T-cell (primary cell): ENCODE measurements around the gene PCDHGB5. TPM values are rescaled to one million over a fixed set of nuclear protein-coding genes. Genes with fewer than 3 reads are reported as not detected.
A peak's percentile ranks its signal among the peaks of the same experiment; 100 is the strongest.
"Not testable (repeated sequence)": the region's sequence is repeated elsewhere in the genome, so short reads cannot be mapped to it uniquely, and the experiment has no call there.

Experiments used
- ATAC-seq, 4 experiments: fragments of 200-7000 bp in 3 of 4; fragments of 150-1000 bp in 1 of 4; cut with Tn5 transposase; replicated peaks in 1 of 4; 1 replicate in 3 of 4; 2 replicates in 1 of 4; pipeline ENCODE4 v1.10.0; 2021; ENCODE audit warnings: moderate library complexity in 3 of 4, mild to moderate bottlenecking in 2 of 4, moderate number of reproducible peaks in 1 of 4
- CTCF ChIA-PET, 2 donors: fragments of 300-600 bp; sonication (Branson Sonifier 250); formaldehyde crosslinking; loops; one replicate each; lab custom pipeline; 2022; ENCODE audit warnings: antibody characterized with exemption in 2 of 2; lab: Charles Lee
- POLR2A ChIA-PET, 2 donors: fragments of 300-600 bp; sonication (Branson Sonifier 250); formaldehyde crosslinking; loops; one replicate each; lab custom pipeline; 2022; ENCODE audit warnings: antibody characterized with exemption in 2 of 2; lab: Charles Lee
- DNase-seq, 35 experiments: peaks; one replicate each; pipeline versions ENCODE4 v3.0.0 to v3.0.0-alpha.2; 2013 to 2023
- H3K27ac ChIP-seq: one replicate; pipeline ENCODE4 v1.5.1; 2013; ENCODE audit warnings: low read length
- H3K27me3 ChIP-seq, 2 experiments: replicated peaks in 1 of 2; 1 replicate in 1 of 2; 2 replicates in 1 of 2; pipeline versions ENCODE4 v1.6.1 to v1.7.0; 2013; ENCODE audit warnings: low read length in 1 of 2, mixed read lengths in 1 of 2; ENCODE audit not compliant: control insufficient read depth in 2 of 2, insufficient read depth in 2 of 2; ENCODE audit errors: extremely low read depth in 1 of 2
- H3K36me3 ChIP-seq, 2 donors: 1 replicate in 1 of 2; 2 replicates in 1 of 2; pipeline versions ENCODE4 v1.6.1 to v1.7.0; 2013; ENCODE audit warnings: low read length in 1 of 2; ENCODE audit not compliant: control insufficient read depth in 2 of 2, insufficient read depth in 1 of 2; ENCODE audit errors: extremely low read depth in 1 of 2
- H3K4me1 ChIP-seq, 2 experiments: 1 replicate in 1 of 2; 2 replicates in 1 of 2; pipeline versions ENCODE4 v1.6.1 to v1.7.0; 2013; ENCODE audit warnings: low read length in 2 of 2, mixed read lengths in 1 of 2; ENCODE audit not compliant: insufficient read depth in 2 of 2, control insufficient read depth in 1 of 2; ENCODE audit errors: extremely low read depth in 1 of 2
- H3K4me3 ChIP-seq, 2 donors: 1 replicate in 1 of 2; 2 replicates in 1 of 2; pipeline versions ENCODE4 v1.5.1 to v1.7.0; 2013; ENCODE audit warnings: mild to moderate bottlenecking in 2 of 2, low read length in 1 of 2, moderate library complexity in 1 of 2; ENCODE audit not compliant: control insufficient read depth in 1 of 2; ENCODE audit errors: extremely low read depth in 1 of 2
- H3K9me3 ChIP-seq: 2 replicates; pipeline ENCODE4 v1.7.0; 2013
- H3K27ac Mint-ChIP-seq, 2 donors: one replicate each; pipeline ENCODE4 v1.8.0; 2020 to 2021; ENCODE audit warnings: mild to moderate bottlenecking in 2 of 2, mixed read lengths in 2 of 2
- H3K27me3 Mint-ChIP-seq, 2 donors: one replicate each; pipeline ENCODE4 v1.8.0; 2021 to 2022; ENCODE audit warnings: mixed read lengths in 2 of 2
- H3K36me3 Mint-ChIP-seq: one replicate; pipeline ENCODE4 v1.8.0; 2021; ENCODE audit warnings: mixed read lengths
- H3K4me1 Mint-ChIP-seq, 3 donors: one replicate each; pipeline ENCODE4 v1.8.0; 2020 to 2022; ENCODE audit warnings: mixed read lengths in 3 of 3, mild to moderate bottlenecking in 1 of 3
- H3K4me3 Mint-ChIP-seq, 3 donors: one replicate each; pipeline ENCODE4 v1.8.0; 2020 to 2022; ENCODE audit warnings: mild to moderate bottlenecking in 3 of 3, mixed read lengths in 3 of 3, moderate library complexity in 3 of 3
- H3K9me3 Mint-ChIP-seq, 3 donors: one replicate each; pipeline ENCODE4 v1.8.0; 2020 to 2022; ENCODE audit warnings: mixed read lengths in 3 of 3
- WGBS: methylation state at CpG from one replicate; pipeline ENCODE4 v1.1.5; 2013; ENCODE audit warnings: missing lambda C conversion rate; ENCODE audit not compliant: insufficient coverage; 5-methylcytosine and 5-hydroxymethylcytosine counted together
- total RNA-seq, 35 experiments: library from RNA in 6 of 35; stranded (reverse) in 6 of 35; fragments of 120-200 nt in 1 of 35; gene quantifications; one replicate each; pipeline versions ENCODE4 v1.2.1 to v1.2.4 and lab custom pipeline; 2013 to 2026

The PCDHGB5 gene
- total RNA-seq, 5 donors from 2014 or later (not counting 1 experiment from before 2014, with no cell fraction given), result 0.26 to 0.96 (median 0.39) TPM

- H3K27ac Mint-ChIP-seq, H3K36me3 Mint-ChIP-seq, DNase-seq, H3K36me3 ChIP-seq, ATAC-seq, H3K27ac ChIP-seq, H3K9me3 ChIP-seq, H3K4me3 ChIP-seq, CTCF ChIA-PET: not testable (repeated sequence)
- peaks cover 6 to 17% (median 10%) of the 10 kb centered on the region in 3 donors for H3K4me1 Mint-ChIP-seq
- POLR2A ChIA-PET, result interaction anchor here in 1 of 2 donors (0.7 kb wide), 1 partner anchor 118 kb away, joined by 3 read pairs; no protein-coding TSS in a partner anchor
- peaks cover 13 to 27% (median 23%) of the 10 kb centered on the region in 3 donors for H3K9me3 Mint-ChIP-seq
- H3K27me3 ChIP-seq, result peaks cover 29 to 46% of the 10 kb centered on the region in 2 experiments
- peaks cover 54 to 63% of the 10 kb centered on the region in 2 donors for H3K27me3 Mint-ChIP-seq
- H3K4me3 Mint-ChIP-seq, result peak overlapping the region in 1 of 3 donors; percentile 34
- 37% methylated on average over 26 of the region's 29 CpGs for WGBS
- H3K4me1 ChIP-seq, result peaks cover 0 to 11% of the 10 kb centered on the region in 2 experiments
Observed at GRCh38 chr5:141432726-141433125, 35.0 kb downstream of the PCDHGB5 start.

GRCh38 chr5:141434006-141434405 lies 36.3 kb downstream of the PCDHGB5 start:
- H3K4me3 Mint-ChIP-seq, result no peak overlapping the region
- peak overlapping the region in 1 of 2 donors; percentile 11 for H3K27ac Mint-ChIP-seq
- Histone ChIP-seq H3K9me3 (peaks cover 4% of the 10 kb centered on the region), H3K27me3 (peaks cover 23 to 36% of the 10 kb centered on the region in 2 experiments), H3K4me1 (peaks cover 0 to 11% of the 10 kb centered on the region in 2 experiments), H3K4me3 (no peak overlapping the region), H3K36me3 (no peaks in the 10 kb centered on the region), H3K27ac (no peak overlapping the region)
- H3K4me1 Mint-ChIP-seq, result peaks cover 6 to 17% (median 10%) of the 10 kb centered on the region in 3 donors
- ChIA-PET CTCF (interaction anchor here in 1 of 2 donors (0.8 kb wide), 1 partner anchor 10 kb away, joined by 5 read pairs; no protein-coding TSS in a partner anchor), POLR2A (no interaction called here)
- 63% methylated on average over 2 of the region's 2 CpGs for WGBS
- ATAC-seq (no peak), DNase-seq (no peak)
- peaks cover 48 to 56% of the 10 kb centered on the region in 2 donors for H3K27me3 Mint-ChIP-seq
- peaks cover 8 to 22% (median 20%) of the 10 kb centered on the region in 3 donors for H3K9me3 Mint-ChIP-seq
- H3K36me3 Mint-ChIP-seq, result peaks cover 7% of the 10 kb centered on the region

- ChIA-PET POLR2A (no interaction called here), CTCF (no interaction called here)
- no peaks in the 10 kb centered on the region for H3K9me3 ChIP-seq
- ATAC-seq (no peak), DNase-seq (no peak)
- WGBS, result no CpG with 5 or more reads among the region's 2 CpGs
- peaks cover 2 to 6% (median 6%) of the 10 kb centered on the region in 3 donors for H3K9me3 Mint-ChIP-seq
- H3K27ac Mint-ChIP-seq, result no peak overlapping the region
- H3K4me3 ChIP-seq, result no peak overlapping the region
- H3K27me3 Mint-ChIP-seq, result peaks cover 29 to 50% of the 10 kb centered on the region in 2 donors
- no peaks in the 10 kb centered on the region for H3K4me1 Mint-ChIP-seq
- no peaks in the 10 kb centered on the region for H3K36me3 Mint-ChIP-seq
- no peaks in the 10 kb centered on the region for H3K36me3 ChIP-seq
- H3K4me3 Mint-ChIP-seq, result no peak overlapping the region
- H3K27ac ChIP-seq, result no peak overlapping the region
- no peaks in the 10 kb centered on the region for H3K4me1 ChIP-seq
- H3K27me3 ChIP-seq, result peaks cover 7 to 24% of the 10 kb centered on the region in 2 experiments
Observed at GRCh38 chr5:141437221-141437620, 39.5 kb downstream of the PCDHGB5 start.

GRCh38 chr5:141439411-141440141 lies 41.8 kb downstream of the PCDHGB5 start:
- no peak for DNase-seq
- CTCF ChIA-PET, result no interaction called here
- H3K27me3 Mint-ChIP-seq, result peaks cover 20 to 36% of the 10 kb centered on the region in 2 donors

DNA sequence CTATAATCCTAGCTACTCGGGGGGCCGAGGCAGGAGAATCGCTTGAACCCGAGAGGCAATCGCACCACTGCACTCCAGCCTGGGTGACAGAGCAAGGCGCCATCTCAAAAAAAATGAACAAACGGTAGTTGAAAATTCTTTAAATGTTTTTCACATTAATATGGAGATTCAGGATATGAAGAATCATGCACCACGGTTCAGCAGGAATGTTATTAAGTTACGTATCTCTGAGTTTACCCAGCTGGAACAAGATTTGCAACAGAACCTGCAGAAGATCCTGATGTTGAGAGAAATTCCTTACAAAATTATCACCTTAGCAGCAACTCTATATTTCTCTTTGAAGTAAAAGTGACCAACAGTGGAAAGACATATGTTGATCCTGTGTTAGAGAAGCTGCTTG lies 42.6 kb downstream of the PCDHGB5 start:
- no peak overlapping the region for H3K4me3 Mint-ChIP-seq
- no peaks in the 10 kb centered on the region for H3K4me1 Mint-ChIP-seq
- H3K9me3 Mint-ChIP-seq, result peaks cover 0 to 3% (median 0%) of the 10 kb centered on the region in 3 donors
- H3K4me1 ChIP-seq, result no peaks in the 10 kb centered on the region
- no peaks in the 10 kb centered on the region for H3K36me3 Mint-ChIP-seq
- H3K36me3 ChIP-seq, result no peaks in the 10 kb centered on the region
- 95% methylated on average over 3 of the region's 9 CpGs for WGBS
- ATAC-seq, result no peak
- POLR2A ChIA-PET, result no interaction called here
- CTCF ChIA-PET, result no interaction called here
- H3K27ac Mint-ChIP-seq, result no peak overlapping the region
- no peak overlapping the region for H3K27ac ChIP-seq
- peaks cover 24 to 38% of the 10 kb centered on the region in 2 donors for H3K27me3 Mint-ChIP-seq
- H3K27me3 ChIP-seq, result peaks cover 5 to 11% of the 10 kb centered on the region in 2 experiments
- H3K4me3 ChIP-seq, result no peak overlapping the region
- no peaks in the 10 kb centered on the region for H3K9me3 ChIP-seq
- no peak for DNase-seq

More at GRCh38 chr5:141439411-141440141, 41.8 kb downstream of the PCDHGB5 start:
- no peaks in the 10 kb centered on the region for H3K9me3 ChIP-seq
- peaks cover 6 to 11% of the 10 kb centered on the region in 2 experiments for H3K27me3 ChIP-seq
- POLR2A ChIA-PET, result no interaction called here
- H3K27ac ChIP-seq, result no peak overlapping the region
- Mint-ChIP-seq H3K4me3 (no peak overlapping the region), H3K27ac (no peak overlapping the region), H3K4me1 (no peaks in the 10 kb centered on the region), H3K9me3 (peaks cover 0 to 3% (median 0%) of the 10 kb centered on the region in 3 donors), H3K36me3 (no peaks in the 10 kb centered on the region)
- WGBS, result 71% methylated on average over 5 of the region's 10 CpGs
- no peak overlapping the region for H3K4me3 ChIP-seq
- no peaks in the 10 kb centered on the region for H3K4me1 ChIP-seq
- H3K36me3 ChIP-seq, result no peaks in the 10 kb centered on the region
- no peak for ATAC-seq

DNA sequence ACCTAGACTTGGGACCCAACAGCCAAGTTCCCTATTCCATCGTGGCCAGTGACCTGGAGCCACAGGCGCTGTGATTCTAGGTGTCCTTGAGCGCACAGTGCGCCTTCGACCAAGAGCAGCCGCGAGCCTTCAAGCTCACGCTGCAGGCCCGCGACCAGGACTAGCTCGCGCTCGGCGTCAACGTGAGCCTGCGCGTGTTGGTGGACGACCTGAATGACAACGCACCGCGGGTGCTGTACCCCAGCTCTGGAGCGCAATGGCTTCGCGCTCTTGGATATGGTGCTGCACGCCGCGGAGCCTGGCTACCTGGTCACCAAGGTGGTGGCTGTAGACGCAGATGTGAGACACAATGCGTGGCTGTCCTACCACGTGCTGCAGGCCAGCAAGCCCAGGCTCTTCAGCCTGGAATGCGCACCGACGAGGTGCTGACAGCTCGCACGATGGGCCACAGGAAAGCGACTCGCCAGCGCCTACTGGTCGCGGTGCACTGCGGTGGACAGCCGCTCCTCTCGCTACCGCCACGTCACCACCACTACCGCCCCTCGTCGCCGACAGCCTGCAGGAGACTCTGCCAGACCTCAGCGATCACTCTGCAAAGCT lies 43.9 kb downstream of the PCDHGB5 start:
- no peak overlapping the region for H3K4me3 Mint-ChIP-seq
- H3K27me3 ChIP-seq, result peaks cover 2 to 11% of the 10 kb centered on the region in 2 experiments
- ChIA-PET CTCF (interaction anchor here in 1 of 2 donors (1.2 kb wide), 1 partner anchor 12 kb away, joined by 4 read pairs; the partner anchor contains the start of gene PCDHGA12), POLR2A (interaction anchor here in 1 of 2 donors (1.0 kb wide), 1 partner anchor 12 kb away, joined by 3 read pairs; the partner anchor contains the start of gene PCDHGA12)
- no peak overlapping the region for H3K27ac ChIP-seq
- H3K4me1 ChIP-seq, result no peaks in the 10 kb centered on the region
- no peaks in the 10 kb centered on the region for H3K36me3 ChIP-seq
- no peak overlapping the region for H3K27ac Mint-ChIP-seq
- WGBS, result 64% methylated on average over 50 of the region's 50 CpGs
- DNase-seq, result no peak
- no peaks in the 10 kb centered on the region for H3K36me3 Mint-ChIP-seq
- ATAC-seq, result no peak
- peaks cover 0 to 3% (median 0%) of the 10 kb centered on the region in 3 donors for H3K9me3 Mint-ChIP-seq
- H3K9me3 ChIP-seq, result no peaks in the 10 kb centered on the region
- no peaks in the 10 kb centered on the region for H3K4me1 Mint-ChIP-seq
- peaks cover 24 to 41% of the 10 kb centered on the region in 2 donors for H3K27me3 Mint-ChIP-seq
- H3K4me3 ChIP-seq, result no peak overlapping the region
